Ascending aorta (tissue), 2 donors: ENCODE results near the gene ROR1. TPM values are rescaled to one million over a fixed set of nuclear protein-coding genes. Genes with fewer than 3 reads are reported as not detected.
A peak's percentile ranks its signal among the peaks of the same experiment; 100 is the strongest.

ENCODE experiments used
- DNase-seq, 2 donors: peaks; one replicate each; pipeline ENCODE4 v3.0.0-alpha.2; 2019; ENCODE audit warnings: low spot score in 2 of 2
- H3K27ac ChIP-seq, 2 donors: fragments of 200-600 bp; sonication (generic); one replicate each; pipeline ENCODE4 v1.5.1; 2016 to 2017; ENCODE audit warnings: mild to moderate bottlenecking in 1 of 2
- H3K27me3 ChIP-seq: fragments of 200-600 bp; sonication (generic); one replicate; pipeline ENCODE4 v1.5.1; 2017
- H3K36me3 ChIP-seq, 2 donors: fragments of 200-600 bp; sonication (generic); one replicate each; pipeline ENCODE4 v1.5.1; 2016
- H3K4me1 ChIP-seq, 2 donors: fragments of 200-600 bp; sonication (generic); one replicate each; pipeline ENCODE4 v1.5.1; 2016 to 2017; ENCODE audit warnings: mild to moderate bottlenecking in 1 of 2
- H3K4me3 ChIP-seq, 2 donors: fragments of 200-600 bp; sonication (generic); one replicate each; pipeline ENCODE4 v1.5.1; 2016 to 2017; ENCODE audit warnings: mild to moderate bottlenecking in 1 of 2
- H3K9me3 ChIP-seq, 2 donors: fragments of 200-600 bp; sonication (generic); one replicate each; pipeline ENCODE4 v1.5.1; 2016
- intact Hi-C: fragments of 100-400 bp; cut with DNase I; formaldehyde crosslinking; loops from one replicate; pipeline ENCODE4 v1.15.1; 2023
- total RNA-seq: library from RNA; depleted of rRNA; stranded (reverse); fragments of >200 nt; gene quantifications from one replicate; pipeline ENCODE4 v1.1.0, GENCODE V29; 2016
- TF ChIP-seq, protein P1 (sequence below), 3 experiments: fragments of 200-600 bp in 2 of 3; fragments of 450-650 bp in 1 of 3; sonication (generic) in 2 of 3; IDR thresholded peaks; one replicate each; pipeline ENCODE4 v1.5.1; 2016 to 2019; ENCODE audit warnings: antibody characterized with exemption in 3 of 3, mild to moderate bottlenecking in 1 of 3, moderate library complexity in 1 of 3

ROR1 gene
- total RNA-seq, 1 donor from 2014 or later = 115 TPM

DNA sequence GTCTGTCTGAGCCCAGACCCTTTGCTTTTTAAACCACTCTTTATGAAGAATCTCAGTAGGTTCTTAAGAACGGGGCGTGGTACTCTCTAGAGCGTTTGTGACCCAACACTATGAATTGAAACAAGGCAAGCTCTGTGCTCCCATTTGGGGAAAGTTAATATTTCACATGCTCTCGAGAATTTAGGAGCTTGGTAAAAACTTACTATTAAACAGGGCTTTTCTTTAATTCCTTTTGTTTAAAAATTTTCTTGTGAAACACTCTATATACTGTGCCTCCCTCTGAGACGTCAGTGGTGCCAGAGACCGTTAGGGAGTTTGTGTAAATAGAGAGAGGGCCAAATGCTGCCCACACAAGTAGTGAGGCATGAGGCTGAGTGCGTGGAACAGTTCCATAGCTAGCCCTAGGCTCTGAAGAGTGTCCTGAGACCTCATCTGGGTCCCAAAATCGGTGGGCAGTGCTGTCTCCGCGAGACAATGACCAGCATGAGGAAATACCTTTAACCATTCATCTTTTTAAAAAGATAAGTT is 144.7 kb downstream of the ROR1 start:
- H3K4me3 ChIP-seq = peak overlapping the region in 1 of 2 donors; percentile 32
- TF ChIP-seq, protein P1, sequence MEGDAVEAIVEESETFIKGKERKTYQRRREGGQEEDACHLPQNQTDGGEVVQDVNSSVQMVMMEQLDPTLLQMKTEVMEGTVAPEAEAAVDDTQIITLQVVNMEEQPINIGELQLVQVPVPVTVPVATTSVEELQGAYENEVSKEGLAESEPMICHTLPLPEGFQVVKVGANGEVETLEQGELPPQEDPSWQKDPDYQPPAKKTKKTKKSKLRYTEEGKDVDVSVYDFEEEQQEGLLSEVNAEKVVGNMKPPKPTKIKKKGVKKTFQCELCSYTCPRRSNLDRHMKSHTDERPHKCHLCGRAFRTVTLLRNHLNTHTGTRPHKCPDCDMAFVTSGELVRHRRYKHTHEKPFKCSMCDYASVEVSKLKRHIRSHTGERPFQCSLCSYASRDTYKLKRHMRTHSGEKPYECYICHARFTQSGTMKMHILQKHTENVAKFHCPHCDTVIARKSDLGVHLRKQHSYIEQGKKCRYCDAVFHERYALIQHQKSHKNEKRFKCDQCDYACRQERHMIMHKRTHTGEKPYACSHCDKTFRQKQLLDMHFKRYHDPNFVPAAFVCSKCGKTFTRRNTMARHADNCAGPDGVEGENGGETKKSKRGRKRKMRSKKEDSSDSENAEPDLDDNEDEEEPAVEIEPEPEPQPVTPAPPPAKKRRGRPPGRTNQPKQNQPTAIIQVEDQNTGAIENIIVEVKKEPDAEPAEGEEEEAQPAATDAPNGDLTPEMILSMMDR (IDR thresholded peaks at IDR 0.05) = no peak
- H3K9me3 ChIP-seq = no peaks in the 10 kb centered on the region
- peaks cover 0 to 50% of the 10 kb centered on the region in 2 donors for H3K4me1 ChIP-seq
- H3K27me3 ChIP-seq = no peaks in the 10 kb centered on the region
- peak overlapping the region; percentile 72 to 85 for H3K27ac ChIP-seq
- no peak for DNase-seq
- no peaks in the 10 kb centered on the region for H3K36me3 ChIP-seq
- intact Hi-C loops = loop anchor here (5.0 to 10.0 kb wide), 2 partner anchors 226 to 326 kb away; no protein-coding TSS in a partner anchor

DNA sequence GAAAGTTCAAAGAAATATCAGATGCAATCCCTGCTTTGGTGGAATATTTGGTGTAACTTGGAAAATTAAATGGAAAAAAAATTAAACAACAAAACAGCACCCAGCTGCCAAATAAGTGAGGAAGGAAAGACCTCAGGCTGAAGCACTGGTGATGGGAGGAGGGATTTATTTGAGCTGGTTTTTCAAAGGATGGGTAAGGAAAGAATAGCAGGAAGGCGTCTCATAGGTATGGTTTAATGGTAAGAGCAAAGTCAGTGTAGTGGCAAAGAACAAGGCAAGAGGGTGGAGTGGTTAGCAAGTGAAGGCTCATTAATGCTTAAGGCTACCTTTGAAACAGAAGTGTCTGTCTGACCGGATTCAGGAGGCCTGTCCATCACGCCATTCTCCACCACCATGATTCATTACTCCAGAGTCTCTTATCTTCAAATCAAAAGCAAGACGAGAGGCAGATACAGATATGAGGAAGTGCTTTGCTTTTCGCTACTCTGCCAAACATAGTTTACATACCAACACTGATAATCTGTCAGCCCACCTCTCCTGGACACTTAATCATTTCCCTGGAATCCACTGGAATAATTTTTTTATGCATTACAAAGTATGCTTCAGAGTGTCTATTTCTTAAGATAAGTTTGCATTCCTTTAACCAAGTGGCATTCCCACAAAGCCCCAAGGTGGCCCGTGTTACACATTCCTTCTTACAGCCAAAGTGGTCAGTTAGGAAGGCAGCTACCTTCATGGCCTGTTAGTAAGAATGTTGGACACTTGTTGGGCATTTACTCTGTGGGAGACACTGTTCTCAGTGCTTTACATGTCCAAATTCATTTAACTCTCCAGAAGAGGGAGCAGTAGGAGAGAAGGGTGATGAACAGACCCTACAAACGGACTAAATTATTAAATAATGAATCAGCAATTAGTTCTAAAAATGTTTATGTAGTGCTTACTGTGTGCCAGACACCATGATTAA is 146.6 kb downstream of the ROR1 start:
- Histone ChIP-seq H3K27me3 (no peaks in the 10 kb centered on the region), H3K4me3 (no peak overlapping the region), H3K9me3 (no peaks in the 10 kb centered on the region), H3K36me3 (no peaks in the 10 kb centered on the region), H3K27ac (peak overlapping the region; percentile 72 to 85), H3K4me1 (peaks cover 0 to 42% of the 10 kb centered on the region in 2 donors)
- TF ChIP-seq, protein P1 (IDR thresholded peaks at IDR 0.05) = peak in 1 of 3 experiments; percentile 4
- intact Hi-C loops = loop anchor here (2.0 to 5.0 kb wide), 2 partner anchors 216 to 303 kb away; no protein-coding TSS in a partner anchor
- DNase-seq = no peak

DNA sequence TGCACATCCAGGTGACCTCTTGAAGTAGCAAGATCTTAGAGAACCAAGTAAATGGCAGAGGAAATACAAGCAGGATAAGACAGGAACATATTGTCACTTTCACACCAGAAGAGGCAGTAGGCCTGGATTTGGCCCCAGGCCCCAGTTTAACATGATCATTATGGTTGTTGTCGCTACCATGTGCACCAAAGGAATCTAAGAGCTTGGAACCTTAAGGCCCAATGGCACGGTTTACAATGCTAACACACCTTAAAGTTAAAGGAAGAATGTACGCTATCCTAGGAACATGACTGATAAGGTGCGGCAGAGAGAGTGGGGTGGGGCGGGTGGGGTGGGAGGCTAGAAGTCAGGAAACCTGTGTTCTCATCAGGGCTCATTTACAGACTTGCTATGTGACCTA is 147.5 kb downstream of the ROR1 start:
- H3K27me3 ChIP-seq = no peaks in the 10 kb centered on the region
- no peak overlapping the region for H3K4me3 ChIP-seq
- no peaks in the 10 kb centered on the region for H3K9me3 ChIP-seq
- H3K36me3 ChIP-seq = no peaks in the 10 kb centered on the region
- DNase-seq = no peak
- H3K4me1 ChIP-seq = peaks cover 0 to 42% of the 10 kb centered on the region in 2 donors
- intact Hi-C loops = loop anchor here (2.0 to 5.0 kb wide), 2 partner anchors 215 to 304 kb away; no protein-coding TSS in a partner anchor
- H3K27ac ChIP-seq = peak overlapping the region; percentile 72 to 85
- TF ChIP-seq, protein P1 (IDR thresholded peaks at IDR 0.05) = no peak

DNA sequence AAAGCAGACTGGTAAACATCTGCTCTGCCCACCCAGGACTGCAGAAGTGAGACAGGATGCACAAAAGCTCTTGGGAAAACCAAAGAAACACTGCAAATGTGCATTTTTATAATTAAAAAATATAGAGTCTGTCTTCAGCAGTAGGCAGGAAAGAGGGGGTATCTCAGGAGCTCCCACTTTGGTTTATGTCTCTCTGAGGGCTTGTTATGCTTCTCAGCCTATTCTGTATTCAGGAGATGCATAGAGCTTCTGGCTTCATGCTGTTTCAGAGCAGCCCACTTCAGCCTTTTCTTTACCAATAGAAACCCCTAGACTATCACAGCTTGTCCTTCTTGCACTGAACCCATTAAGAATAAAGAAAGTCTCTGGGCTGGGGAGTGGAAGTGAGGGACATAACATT is 148.0 kb downstream of the ROR1 start:
- H3K4me1 ChIP-seq = peaks cover 0 to 42% of the 10 kb centered on the region in 2 donors
- intact Hi-C loops = loop anchor here (2.0 to 5.0 kb wide), 2 partner anchors 215 to 305 kb away; no protein-coding TSS in a partner anchor
- H3K9me3 ChIP-seq = no peaks in the 10 kb centered on the region
- DNase-seq = no peak
- H3K27ac ChIP-seq = peak overlapping the region; percentile 72 to 85
- H3K36me3 ChIP-seq = no peaks in the 10 kb centered on the region
- TF ChIP-seq, protein P1 (IDR thresholded peaks at IDR 0.05) = no peak
- no peaks in the 10 kb centered on the region for H3K27me3 ChIP-seq
- H3K4me3 ChIP-seq = no peak overlapping the region

DNA sequence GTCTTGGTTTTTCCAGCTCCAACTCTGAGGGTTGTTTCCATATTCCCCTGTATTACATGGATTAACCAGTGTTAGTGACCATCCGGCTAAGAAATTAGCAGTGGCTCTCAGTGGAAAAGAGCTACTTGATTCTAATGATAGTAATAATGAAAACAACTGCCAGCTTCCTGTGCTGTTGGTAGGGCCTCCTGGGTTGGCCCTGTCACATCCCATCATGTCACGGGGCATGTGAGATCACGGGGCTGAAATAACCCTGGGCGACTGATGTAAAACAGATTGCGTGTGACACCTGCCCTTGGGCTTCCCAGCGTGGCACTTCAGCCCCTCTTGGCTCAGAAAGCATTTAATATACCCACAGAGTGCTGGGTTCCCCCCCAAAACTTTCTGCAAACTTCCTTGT is 149.0 kb downstream of the ROR1 start:
- intact Hi-C loops = loop anchor here (5.0 kb wide), 1 partner anchor 306 kb away; no protein-coding TSS in a partner anchor
- TF ChIP-seq, protein P1 (IDR thresholded peaks at IDR 0.05) = no peak
- Histone ChIP-seq H3K27me3 (no peaks in the 10 kb centered on the region), H3K27ac (peak overlapping the region; percentile 72 to 85), H3K9me3 (no peaks in the 10 kb centered on the region), H3K4me3 (no peak overlapping the region), H3K36me3 (no peaks in the 10 kb centered on the region), H3K4me1 (peaks cover under 1 to 43% of the 10 kb centered on the region in 2 donors)
- DNase-seq = peak; percentile 41 to 75
